ENCODE measurements around the gene PSEN2.
A peak's percentile ranks its signal among the peaks of the same experiment; 100 is the strongest.
"Not testable (repeated sequence)": the region's sequence is repeated elsewhere in the genome, so short reads cannot be mapped to it uniquely, and the experiment has no call there.

The PSEN2 gene

DNA sequence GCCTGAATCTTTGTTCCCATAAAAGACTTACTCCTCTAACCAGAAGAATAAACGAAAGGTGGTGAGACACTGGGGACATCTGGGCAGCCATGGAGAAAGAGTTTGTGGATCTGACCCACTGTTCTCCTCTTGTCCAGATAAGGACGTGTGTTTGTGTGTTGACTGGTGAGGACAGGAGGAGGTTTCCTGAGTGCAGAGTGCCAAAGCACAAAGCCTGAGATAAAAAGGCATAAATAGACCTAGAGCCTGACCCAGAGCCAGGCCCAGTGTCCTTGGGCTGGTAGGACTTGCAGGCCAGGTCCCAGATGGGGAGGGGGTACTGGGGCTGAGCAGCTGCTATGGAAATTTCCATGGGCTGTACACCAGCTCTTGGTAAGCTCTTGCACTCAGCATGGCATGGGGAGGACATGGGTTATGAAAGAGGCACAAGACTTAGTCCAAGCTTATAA lies 50.1 kb downstream of the PSEN2 start:
- DNase-seq: no peak

DNA sequence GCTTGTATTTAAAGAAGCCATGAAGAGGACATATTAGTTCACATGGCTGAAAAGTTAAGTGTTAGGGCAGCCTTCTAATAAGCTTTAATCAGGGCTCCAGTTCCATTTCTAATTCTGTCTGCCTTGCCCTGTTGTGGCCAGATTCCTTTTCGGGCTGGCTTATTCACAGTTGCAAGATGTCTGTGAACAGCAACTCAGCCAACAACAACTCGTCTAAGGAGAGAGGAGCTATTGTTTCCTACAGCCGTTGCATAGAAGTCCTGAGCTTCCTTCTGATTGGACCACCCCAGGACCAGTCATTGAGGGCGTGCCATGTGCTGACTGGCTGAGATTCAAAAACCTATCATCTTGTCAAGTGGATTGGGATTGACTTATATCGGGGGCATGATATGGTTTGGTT lies 51.1 kb downstream of the PSEN2 start:
- DNase-seq: no peak

DNA sequence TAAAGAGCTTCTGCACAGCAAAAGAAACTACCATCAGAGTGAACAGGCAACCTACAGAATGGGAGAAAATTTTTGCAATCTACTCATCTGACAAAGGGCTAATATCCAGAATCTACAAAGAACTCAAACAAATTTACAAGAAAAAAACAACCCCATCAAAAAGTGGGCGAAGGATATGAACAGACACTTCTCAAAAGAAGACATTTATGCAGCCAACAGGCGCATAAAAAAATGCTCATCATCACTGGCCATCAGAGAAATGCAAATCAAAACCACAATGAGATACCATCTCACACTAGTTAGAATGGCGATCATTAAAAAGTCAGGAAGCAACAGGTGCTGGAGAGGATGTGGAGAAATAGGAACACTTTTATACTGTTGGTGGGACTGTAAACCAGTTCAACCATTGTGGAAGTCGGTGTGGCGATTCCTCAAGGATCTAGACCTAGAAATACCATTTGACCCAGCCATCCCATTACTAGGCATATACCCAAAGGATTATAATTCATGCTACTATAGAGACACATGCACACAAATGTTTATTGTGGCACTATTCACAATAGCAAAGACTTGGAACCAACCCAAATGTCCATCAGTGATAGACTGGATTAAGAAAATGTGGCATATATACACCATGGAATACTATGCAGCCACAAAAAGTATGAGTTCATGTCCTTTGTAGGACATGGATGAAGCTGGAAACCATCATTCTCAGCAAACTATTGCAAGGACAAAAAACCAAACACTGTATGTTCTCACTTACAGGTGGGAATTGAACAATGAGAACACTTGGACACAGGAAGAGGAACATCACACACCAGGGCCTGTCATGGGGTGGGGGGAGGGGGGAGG lies 59.1 kb downstream of the PSEN2 start:
- not testable (repeated sequence) for DNase-seq

DNA sequence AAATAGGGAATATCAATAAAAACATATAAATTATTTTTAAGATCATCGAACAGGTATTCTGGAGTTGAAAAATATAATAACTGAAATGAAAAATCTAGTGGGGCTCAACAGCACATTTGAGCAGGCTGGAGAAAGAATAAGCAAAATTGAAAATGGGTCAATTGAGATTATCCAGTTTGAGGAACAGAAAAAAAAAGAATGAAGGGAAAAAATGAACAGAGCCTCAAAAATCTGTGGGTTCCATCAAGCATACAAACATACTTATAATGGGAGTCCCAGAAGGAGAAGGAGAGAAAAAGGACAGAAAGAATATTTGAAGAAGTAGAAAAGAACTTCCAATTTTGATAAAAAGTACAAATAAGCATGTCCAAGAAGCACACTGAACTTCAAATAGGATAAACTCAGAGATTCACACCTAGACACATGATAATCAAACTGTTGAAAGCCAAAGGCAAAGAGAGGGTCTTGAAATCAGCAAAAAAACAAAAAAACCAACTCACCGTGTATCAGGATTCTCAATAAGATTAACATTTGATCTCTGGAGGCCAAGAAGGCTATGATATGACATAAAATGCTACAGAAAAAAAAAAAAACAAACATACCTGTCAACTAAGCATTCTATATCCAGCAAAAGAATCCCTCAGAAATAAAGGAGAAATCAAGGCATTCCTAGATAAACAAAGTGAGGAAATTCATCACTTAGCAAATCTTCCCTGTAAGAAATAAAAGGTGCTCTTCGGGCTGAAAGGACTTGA lies 64.2 kb downstream of the PSEN2 start:
- no peak for DNase-seq

DNA sequence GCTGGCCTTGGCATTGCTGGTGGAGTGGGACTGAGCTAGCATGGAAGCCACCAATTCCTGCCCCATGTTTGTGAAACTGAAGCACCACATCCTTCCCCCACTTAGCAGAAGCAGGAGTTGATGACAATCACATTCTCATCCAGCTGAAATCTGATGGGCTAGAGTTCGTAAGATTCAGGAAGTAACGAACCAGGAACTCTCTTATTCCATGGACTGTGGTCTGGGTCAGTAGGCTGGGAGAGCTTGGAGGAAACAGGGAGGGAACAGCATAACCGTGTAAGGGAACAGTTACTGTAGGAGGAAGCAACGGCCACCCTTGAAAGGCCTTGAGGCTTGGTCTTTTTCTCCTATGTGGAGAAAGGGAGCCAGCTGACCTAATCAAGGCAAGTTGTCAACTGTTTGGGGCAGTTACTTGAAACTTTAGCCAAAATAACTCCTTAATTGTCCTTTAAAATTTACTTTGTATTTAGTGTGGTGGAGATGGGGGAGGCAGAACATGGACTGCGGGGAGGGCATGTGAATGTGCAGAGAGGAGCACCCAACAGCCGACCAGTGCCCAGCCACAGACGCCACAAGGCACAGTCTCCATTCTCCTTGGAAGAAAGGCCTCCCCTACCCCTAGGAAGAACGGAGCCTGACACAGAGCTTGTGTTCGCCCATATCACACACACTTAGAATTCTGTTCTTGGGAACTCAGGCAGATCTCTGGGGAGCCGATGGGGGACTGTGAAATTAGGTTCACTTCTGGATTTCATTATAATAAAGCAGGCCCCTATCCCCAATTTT lies 67.7 kb downstream of the PSEN2 start:
- DNase-seq: no peak

DNA sequence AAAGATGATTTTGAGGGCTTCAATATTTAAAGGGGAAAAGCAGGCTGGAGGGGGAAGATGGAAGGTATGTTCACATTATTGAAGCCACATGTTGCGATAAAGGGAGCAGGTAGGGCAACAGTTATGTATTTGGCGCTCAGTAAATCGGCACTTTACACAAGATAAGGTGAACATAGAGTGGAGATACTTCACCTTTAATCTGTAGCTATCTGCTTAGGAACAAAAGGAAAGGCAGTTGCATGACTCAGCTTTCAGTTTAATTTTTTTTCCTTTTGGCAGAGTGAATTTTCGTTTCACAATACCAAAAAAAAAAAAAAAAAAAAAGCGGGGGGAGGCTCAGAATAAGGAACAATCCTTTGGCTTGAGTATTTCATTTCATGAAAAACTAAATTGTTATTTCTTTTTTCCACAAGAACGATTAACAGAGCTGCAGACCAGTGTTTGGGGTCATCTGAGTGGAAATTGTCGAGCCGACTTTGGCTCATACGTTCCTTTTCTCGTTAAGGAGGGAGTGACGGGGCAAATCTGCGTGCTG lies 68.6 kb downstream of the PSEN2 start:
- peak; percentile 37 for DNase-seq

DNA sequence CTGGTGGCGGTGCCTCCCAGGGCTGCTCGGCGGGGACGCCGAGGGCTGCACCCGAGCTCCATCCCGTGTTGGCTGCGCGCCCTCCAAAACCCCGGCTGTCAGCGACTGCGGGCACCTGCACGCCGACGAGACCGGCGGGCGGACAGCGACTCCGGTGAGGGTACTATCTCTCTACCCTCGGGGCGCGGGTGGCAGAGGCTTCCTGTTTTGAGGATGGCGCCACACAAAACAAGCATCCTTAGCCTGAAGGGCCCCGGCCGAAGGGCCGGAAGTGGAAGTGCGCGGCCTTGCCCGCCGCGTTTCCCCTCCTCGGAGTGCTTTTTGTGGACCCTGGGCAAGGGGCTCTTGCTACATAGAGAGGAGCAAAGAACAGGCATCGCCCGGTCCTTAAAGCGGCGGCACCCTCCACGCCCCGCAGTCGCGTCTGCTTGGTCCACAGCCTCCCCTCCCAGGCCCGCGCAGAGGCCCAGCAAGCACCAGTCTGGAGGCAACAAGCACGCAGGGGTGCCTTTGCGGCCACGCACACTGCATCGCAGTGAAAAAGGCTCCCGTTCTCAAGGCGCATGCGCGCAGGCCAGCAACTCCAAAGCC lies 69.1 kb downstream of the PSEN2 start:
- peak; percentile 81 for DNase-seq

DNA sequence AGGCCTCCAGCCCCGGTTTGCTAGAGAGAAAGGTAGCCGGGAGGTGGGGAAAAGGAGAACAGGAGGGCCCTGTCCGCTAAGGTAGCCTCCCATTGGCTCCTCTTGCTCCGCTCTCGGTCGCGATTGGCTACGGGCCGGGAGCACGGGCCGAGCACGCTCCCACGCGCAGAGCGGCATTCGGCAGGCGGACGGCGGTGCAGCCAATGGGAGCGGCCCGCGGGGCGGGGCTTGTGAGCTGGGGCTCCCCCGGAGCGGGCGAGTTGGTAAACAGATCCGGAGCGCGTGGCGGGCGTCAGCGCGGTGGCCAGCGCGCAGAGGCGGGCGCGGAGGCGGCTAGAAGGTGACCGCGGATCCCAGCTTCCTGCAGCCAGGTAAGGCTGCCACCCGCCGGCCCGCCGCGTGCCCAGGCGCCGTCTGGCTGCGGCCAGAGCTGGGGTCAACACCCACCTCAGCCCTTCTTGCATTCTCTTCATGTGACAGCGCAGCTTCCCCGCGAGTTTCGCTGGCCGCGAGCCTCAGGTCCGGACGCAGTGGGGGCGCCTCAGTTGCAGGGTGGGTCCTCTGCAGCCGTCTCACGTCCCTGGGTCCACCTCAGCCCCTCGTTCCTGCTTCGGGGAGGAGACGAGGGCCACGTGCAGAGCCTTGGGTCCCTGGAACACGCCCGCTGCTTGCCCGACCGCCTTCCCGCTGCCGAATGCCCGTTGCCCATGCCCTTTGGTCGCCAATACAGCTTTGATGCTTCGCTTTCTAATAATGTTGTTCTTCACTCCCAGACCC lies 69.8 kb downstream of the PSEN2 start, which contains the start of gene COQ8A:
Gene COQ8A, plus strand, starts transcription at position 266 of the 777 bp plus-strand sequence. CDS start 21,092 bp downstream, outside the sequence.
- peak; percentile 100 for DNase-seq

DNA sequence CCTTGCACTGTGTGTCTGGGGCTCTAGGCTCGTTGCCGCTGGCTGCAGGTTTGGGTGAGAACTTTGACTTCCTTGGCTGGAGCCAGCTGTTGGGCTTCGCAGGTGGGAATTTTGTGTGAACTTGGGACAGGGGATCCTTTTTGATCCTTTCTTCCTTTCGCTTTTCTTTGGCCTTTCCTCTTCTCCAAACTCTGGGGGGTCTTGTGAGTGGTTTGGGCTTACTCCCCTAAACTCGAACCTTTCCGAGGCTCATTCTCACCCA lies 70.3 kb downstream of the PSEN2 start:
- DNase-seq: no peak

DNA sequence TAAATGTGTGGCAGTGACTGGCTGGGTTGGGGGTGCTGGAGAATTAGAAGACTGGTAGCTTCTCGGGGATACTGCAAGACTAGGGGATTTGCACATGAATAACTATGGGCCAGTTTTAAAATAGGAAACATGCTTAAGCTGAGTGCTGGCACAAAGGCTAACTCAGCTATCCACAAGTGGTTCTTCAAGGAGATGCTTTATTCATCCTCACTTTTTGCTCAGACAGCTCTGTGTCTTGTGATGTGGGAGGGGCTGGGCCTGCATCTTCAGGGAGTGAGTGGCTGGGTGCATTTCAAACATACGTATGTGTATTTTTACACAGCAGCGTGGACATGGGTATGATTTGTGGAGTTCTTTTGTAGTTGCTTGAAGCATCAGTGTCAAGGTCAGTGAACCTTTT lies 72.0 kb downstream of the PSEN2 start:
- no peak for DNase-seq

DNA sequence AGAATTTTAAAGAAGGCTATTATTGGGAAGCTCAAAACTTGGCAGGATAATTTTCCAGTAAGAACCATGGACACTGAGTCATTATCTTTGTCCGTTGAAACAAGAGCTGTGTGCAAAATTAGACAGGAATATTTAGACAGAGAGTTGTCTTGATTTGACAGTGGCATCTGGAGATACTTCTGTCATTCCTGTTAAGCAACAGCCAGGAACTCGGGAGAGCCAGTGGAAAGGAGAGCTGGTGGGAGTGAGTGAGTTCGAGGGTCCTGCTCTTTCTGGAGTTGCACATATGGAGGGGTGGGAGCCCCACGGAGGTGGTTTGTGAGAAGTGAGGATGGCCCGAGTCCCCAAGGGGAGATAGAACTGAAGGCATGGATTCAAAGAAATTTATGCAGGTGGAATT lies 72.7 kb downstream of the PSEN2 start:
- no peak for DNase-seq

DNA sequence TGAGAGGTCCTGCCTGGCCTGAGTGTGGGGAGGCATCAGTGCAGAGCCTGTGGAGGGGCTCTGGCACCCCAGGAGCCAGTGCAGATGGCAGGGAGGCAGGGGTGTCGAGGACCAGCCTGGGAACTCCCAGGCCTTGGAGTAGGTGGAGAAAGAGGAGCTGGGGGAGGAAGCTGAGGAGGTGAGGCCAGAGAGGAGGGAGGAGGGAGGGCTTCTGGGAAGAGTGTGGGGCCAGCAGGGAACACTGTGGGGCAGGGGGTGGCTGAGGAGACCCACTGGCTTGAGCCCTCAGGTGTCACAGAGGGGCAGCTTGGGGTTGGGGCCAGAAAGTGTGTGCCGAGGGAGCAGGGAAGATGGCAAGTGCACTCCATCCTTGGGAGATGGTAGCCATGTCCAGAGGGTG lies 73.5 kb downstream of the PSEN2 start:
- no peak for DNase-seq

DNA sequence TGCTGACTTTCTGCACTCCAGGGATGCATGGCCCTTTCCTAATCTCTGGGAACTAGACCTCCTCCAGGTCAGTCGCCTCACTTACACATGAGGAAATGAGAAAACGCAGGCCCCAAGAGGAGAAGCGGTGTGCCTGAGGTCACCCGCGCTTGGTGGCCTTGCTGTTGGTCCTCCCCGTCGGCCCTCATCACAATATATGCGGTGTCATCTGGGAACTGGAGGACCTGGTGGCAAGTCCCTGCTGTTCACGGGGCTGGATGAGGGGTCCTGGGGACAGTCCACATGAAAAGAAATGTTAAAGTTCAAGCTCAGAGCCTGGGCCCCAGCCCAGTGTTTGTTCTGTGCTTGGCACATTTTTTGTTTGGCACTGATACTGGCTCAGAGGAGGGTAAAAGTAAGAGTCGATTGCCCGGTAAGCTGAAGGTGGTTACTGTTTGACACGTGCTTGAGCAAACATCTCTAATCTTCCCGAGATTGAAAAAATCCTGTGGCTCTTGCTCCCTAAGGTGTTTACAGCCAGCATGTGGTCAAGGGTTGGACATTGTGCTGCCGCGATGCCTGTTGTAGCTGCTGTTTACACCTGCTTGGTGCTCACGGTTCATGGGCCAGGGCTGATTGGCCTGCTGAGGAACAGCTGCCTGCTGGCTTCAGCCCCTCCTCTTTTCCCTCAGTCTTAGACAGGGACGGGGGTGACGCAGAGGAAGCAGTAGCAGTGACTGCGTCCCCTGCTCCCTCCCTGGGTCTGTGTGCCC lies 74.9 kb downstream of the PSEN2 start:
- peak; percentile 30 for DNase-seq

Data from NCI-H82 (cell line).